ENCODE results near the gene ALK. TPM values are rescaled to one million over a fixed set of nuclear protein-coding genes. Genes with fewer than 3 reads are reported as not detected.

The ALK gene
- polyA plus RNA-seq, 1 experiment: not detected

GRCh38 chr2:29871541-29871940, 49.8 kb downstream of the ALK start:
- no peak for TF ChIP-seq CTCF (IDR thresholded peaks at IDR 0.05; ENCODE audit: low read depth, low read length)
- ChIA-PET POLR2A (no interaction called here), CTCF (interaction anchor here (0.6 kb wide), 1 partner anchor 11 kb away, joined by 3 read pairs; no protein-coding TSS in a partner anchor)
- Histone ChIP-seq H3K9me3 (ENCODE audit: control insufficient read depth, insufficient read depth, low read length) (no peaks in the 10 kb centered on the region), H3K27me3 (ENCODE audit: control insufficient read depth, insufficient read depth, low read length) (no peaks in the 10 kb centered on the region), H3K4me3 (ENCODE audit: low read depth, low read length) (no peak overlapping the region), H3K27ac (ENCODE audit: low read depth, low read length) (no peak overlapping the region)
- DNase-seq (ENCODE audit: low read depth, low spot score): no peak

- Histone ChIP-seq H3K27ac (ENCODE audit: low read depth, low read length) (no peak overlapping the region), H3K4me3 (ENCODE audit: low read depth, low read length) (no peak overlapping the region), H3K9me3 (ENCODE audit: control insufficient read depth, insufficient read depth, low read length) (no peaks in the 10 kb centered on the region), H3K27me3 (ENCODE audit: control insufficient read depth, insufficient read depth, low read length) (peaks cover 2% of the 10 kb centered on the region)
- no peak for TF ChIP-seq CTCF (IDR thresholded peaks at IDR 0.05; ENCODE audit: low read depth, low read length)
- no peak for DNase-seq (ENCODE audit: low read depth, low spot score)
- ChIA-PET CTCF (no interaction called here), POLR2A (no interaction called here)
Measured at GRCh38 chr2:29865512-29865911, 55.9 kb downstream of the ALK start.

- TF ChIP-seq CTCF (IDR thresholded peaks at IDR 0.05; ENCODE audit: low read depth, low read length): no peak
- DNase-seq (ENCODE audit: low read depth, low spot score): no peak
- no peak overlapping the region for H3K27ac ChIP-seq (ENCODE audit: low read depth, low read length)
- ChIA-PET CTCF (no interaction called here), POLR2A (no interaction called here)
- H3K4me3 ChIP-seq (ENCODE audit: low read depth, low read length): no peak overlapping the region
- H3K9me3 ChIP-seq (ENCODE audit: control insufficient read depth, insufficient read depth, low read length): no peaks in the 10 kb centered on the region
- peaks cover 2% of the 10 kb centered on the region for H3K27me3 ChIP-seq (ENCODE audit: control insufficient read depth, insufficient read depth, low read length)
Measured at GRCh38 chr2:29864988-29865387, 56.4 kb downstream of the ALK start.

- TF ChIP-seq CTCF (IDR thresholded peaks at IDR 0.05; ENCODE audit: low read depth, low read length): no peak
- no peak overlapping the region for H3K27ac ChIP-seq (ENCODE audit: low read depth, low read length)
- H3K9me3 ChIP-seq (ENCODE audit: control insufficient read depth, insufficient read depth, low read length): no peaks in the 10 kb centered on the region
- H3K27me3 ChIP-seq (ENCODE audit: control insufficient read depth, insufficient read depth, low read length): peaks cover 11% of the 10 kb centered on the region
- no peak for DNase-seq (ENCODE audit: low read depth, low spot score)
- H3K4me3 ChIP-seq (ENCODE audit: low read depth, low read length): no peak overlapping the region
- ChIA-PET POLR2A (no interaction called here), CTCF (no interaction called here)
Measured at GRCh38 chr2:29855924-29856639, 65.3 kb downstream of the ALK start.

GRCh38 chr2:29850794-29851193, 70.6 kb downstream of the ALK start:
- Histone ChIP-seq H3K4me3 (ENCODE audit: low read depth, low read length) (no peak overlapping the region), H3K9me3 (ENCODE audit: control insufficient read depth, insufficient read depth, low read length) (no peaks in the 10 kb centered on the region), H3K27me3 (ENCODE audit: control insufficient read depth, insufficient read depth, low read length) (peaks cover 6% of the 10 kb centered on the region), H3K27ac (ENCODE audit: low read depth, low read length) (no peak overlapping the region)
- no peak for TF ChIP-seq CTCF (IDR thresholded peaks at IDR 0.05; ENCODE audit: low read depth, low read length)
- ChIA-PET CTCF (interaction anchor here (0.9 kb wide), 1 partner anchor 10 kb away, joined by 3 read pairs; no protein-coding TSS in a partner anchor), POLR2A (no interaction called here)
- DNase-seq (ENCODE audit: low read depth, low spot score): no peak
